NCI-H2196 (cell line): Measurements from ENCODE around the gene BBOX1.
A peak's percentile ranks its signal among the peaks of the same experiment; 100 is the strongest.
"Not testable (repeated sequence)": the region's sequence is repeated elsewhere in the genome, so short reads cannot be mapped to it uniquely, and the experiment has no call there.

Experiments used
- DNase-seq: peaks from one replicate; lab custom pipeline; 2025; ENCODE audit not compliant: unreplicated experiment; lab: John Stamatoyannopoulos, UW

The BBOX1 gene, protein sequence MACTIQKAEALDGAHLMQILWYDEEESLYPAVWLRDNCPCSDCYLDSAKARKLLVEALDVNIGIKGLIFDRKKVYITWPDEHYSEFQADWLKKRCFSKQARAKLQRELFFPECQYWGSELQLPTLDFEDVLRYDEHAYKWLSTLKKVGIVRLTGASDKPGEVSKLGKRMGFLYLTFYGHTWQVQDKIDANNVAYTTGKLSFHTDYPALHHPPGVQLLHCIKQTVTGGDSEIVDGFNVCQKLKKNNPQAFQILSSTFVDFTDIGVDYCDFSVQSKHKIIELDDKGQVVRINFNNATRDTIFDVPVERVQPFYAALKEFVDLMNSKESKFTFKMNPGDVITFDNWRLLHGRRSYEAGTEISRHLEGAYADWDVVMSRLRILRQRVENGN

GRCh38 chr11:27040302-27041115 is at the start of gene BBOX1:
Gene BBOX1, plus strand, starts transcription at chr11:27040815. Its CDS starts 14,616 bp downstream, at chr11:27055431.
- peak; percentile 27 for DNase-seq

DNA sequence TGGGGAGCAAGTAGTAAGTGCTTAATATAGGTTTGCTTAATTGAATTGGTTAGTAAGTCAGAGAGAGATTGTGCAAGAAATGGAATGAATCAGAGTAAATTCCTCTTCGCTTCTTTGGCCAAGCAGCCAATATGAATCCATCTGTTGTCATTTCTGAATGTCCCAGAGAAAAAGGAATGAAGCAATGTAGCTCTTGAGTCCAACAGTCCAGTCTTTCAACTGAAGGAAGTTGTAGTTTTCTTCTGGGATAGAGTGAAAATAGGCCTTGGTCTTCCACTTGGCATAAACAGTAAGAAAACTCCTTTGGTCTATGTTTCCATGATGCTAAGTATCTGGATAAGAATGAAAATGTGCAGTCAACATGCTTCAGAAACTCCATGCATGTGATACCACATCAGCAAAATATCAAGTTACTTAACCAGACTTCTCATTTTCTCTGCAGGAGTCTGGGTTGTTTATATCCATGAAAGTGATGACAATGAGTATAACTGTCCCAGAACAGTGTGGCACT is 48.5 kb upstream of the BBOX1 start:
- DNase-seq, result no peak

DNA sequence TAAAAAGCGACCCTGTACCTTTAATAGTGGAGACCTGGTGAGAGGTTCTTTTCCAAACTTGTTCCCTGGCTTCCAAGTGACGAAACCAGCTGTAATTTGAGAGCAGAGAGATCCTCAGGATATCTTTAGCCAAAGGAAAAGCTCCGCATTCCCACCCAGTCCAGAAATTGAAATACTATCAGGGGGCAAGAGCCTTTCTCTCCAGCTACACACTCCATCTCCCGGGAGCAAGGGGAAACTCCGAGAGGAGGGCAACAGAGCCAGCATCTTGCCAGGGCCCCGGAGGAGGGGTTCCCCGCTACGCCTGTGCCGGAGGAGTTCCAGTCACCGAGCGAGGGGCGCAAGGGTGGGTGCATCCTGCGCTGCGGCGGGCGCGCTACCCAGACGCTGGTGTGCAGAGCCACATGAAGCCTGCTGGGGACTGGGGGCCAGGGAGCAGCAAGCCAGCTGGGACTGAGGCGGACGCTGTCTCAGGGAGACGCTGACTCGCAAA is 46.6 kb upstream of the BBOX1 start, which contains the start of gene FIBIN:
TSS of gene FIBIN (plus strand) at position 148 of the 493 bp plus-strand sequence. CDS start 415 bp downstream, outside the sequence.
- no peak for DNase-seq

DNA sequence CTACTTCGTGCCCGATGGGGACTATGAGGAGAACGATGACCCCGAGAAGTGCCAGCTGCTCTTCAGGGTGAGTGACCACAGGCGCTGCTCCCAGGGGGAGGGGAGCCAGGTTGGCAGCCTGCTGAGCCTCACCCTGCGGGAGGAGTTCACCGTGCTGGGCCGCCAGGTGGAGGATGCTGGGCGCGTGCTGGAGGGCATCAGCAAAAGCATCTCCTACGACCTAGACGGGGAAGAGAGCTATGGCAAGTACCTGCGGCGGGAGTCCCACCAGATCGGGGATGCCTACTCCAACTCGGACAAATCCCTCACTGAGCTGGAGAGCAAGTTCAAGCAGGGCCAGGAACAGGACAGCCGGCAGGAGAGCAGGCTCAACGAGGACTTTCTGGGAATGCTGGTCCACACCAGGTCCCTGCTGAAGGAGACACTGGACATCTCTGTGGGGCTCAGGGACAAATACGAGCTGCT is 46.0 kb upstream of the BBOX1 start:
- DNase-seq, result no peak

DNA sequence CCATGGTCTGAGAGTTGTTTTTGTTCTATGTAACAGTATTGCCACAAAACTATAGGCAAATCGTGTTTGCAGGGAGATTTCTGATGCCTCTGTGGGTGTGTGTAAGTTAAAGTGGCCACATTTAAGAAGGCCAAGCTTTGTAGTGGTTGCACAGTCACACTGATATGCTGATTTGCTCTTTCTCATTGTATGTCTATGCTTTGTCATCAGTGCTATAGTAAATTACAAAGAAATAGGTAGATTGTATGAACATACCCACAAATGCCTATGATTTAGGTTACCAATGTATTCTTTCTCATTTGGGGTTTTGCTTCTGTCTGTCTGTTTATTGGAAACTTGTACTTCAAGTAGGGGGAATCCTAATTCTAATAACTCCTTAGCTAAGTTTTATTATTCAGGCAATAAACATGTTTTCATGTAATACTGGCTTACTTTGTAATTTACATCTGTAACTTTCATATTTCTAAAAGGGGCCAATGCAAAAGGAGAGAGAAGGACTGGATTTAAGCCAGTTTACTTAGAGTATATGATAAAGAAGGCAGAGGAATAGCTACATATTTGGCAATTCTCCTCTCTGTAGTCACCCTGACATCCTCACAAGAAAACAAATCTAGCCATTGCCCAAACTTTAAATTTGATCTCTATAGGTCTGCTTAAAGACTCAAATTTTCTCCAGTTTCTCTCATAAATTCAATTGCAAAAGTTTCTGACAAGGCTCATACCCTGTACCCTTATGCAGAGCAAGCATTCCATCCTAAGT is 44.7 kb upstream of the BBOX1 start:
- DNase-seq, result no peak

GRCh38 chr11:26997378-26997777 is 43.2 kb upstream of the BBOX1 start:
- no peak for DNase-seq

- DNase-seq, result not testable (repeated sequence)
Observed at GRCh38 chr11:27001136-27001730, 39.4 kb upstream of the BBOX1 start.

DNA sequence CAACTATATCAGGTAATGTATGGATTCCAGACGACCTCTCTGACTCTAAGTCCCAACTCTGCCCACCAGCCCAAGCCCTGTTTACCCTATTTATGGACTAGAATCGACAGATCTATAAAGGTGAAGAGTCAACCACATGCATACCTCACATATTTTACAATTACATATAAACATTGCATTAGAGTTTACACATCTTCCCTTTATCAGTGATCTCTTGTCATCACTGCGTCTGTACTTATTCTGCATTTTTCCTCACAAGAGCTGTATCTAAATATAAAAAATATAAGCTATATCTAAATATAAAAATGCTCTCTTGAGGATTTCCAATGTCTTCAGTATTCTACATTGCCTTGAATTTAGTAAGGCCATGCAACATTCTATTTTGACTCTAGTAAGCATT is 38.2 kb upstream of the BBOX1 start:
- no peak for DNase-seq

DNA sequence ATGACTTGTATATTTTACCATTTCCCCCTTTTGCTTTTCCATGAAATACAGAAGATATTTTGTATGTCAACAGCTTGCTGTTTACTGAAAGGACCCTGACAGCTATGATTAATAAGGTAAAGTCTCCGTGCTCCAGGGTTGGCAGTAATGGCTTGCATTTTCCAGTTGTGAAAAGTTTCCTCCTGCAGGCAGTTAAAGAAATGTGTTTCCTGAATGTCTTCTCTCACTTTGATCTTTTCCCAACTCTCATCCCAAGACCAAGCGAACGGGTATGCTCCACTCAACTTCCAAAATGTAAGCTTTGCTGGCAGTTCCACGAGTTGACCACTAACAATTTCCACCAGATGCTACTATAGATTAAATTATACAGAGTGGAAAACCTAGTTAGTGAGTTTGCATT is 37.8 kb upstream of the BBOX1 start:
- no peak for DNase-seq

DNA sequence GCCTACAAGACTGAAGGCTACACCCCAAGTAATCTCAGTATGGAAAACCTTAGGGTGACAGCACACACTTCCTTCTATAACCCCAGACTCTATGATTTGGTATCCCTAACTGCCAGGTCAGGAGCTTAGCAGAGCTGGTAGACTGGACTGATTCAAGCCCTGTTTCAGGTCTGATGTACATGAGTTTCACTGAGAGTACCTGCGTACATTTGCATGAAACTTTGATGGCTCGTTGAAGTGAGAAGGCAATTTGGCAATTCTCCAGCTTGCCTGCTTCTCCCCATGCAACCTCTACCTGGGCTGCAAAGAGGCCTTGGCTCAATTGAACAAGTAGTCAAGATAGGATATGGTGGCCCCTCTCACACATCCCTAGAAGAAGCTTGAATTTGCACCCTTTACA is 36.5 kb upstream of the BBOX1 start:
- no peak for DNase-seq

GRCh38 chr11:27008811-27009535 is 31.6 kb upstream of the BBOX1 start:
- DNase-seq, result no peak

GRCh38 chr11:27011560-27012233 is 28.9 kb upstream of the BBOX1 start:
- no peak for DNase-seq

GRCh38 chr11:27012234-27012921 is 28.2 kb upstream of the BBOX1 start:
- no peak for DNase-seq

GRCh38 chr11:27013781-27014361 is 26.7 kb upstream of the BBOX1 start:
- no peak for DNase-seq

DNA sequence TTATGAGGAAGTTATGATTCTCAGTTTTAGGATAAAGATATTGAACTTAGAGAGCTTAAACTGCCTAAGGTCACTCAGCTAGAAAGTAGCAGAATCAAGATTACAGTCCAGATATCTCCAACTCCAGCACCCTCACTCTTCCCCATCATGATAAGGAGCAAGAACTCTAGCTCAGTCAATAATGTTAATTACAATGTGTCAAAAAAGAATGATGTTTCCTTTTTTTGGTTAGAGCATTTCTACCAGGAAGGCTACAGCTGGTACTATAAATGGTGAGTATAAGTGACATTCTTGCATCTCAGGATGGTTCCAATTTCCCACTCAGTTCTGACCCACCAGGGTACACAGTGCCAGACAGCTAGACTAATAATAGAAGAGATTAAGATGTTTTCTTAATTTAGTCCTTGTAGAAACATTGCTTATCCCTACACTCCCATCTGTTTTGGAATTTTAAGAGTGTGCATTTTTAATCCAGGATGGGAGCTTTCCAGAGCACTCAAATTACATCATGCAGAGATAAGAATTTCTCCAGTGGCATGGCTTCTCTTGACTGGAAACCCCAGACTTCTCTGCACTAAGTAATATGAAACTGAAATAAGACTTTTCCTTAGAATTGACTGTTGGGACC is 21.6 kb upstream of the BBOX1 start:
- no peak for DNase-seq

DNA sequence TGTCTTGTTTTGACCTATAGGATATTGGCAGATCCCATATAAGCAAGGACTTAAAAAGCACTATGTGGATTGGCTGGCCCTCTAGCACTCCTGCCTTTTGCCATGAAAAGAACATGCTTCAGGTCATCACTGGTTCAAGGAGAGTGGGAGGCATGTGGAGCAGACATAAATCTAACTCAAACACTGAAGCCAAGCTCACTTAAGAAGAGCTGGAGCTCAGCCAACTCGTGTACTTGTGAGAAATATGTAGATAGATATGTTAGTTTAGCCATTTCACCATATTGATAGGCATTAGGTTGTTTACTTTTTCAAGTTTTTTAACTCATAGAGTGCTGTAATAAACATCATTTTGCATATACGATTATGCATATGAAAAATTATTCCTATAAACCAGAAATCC is 19.9 kb upstream of the BBOX1 start:
- no peak for DNase-seq

- DNase-seq, result no peak
Observed at GRCh38 chr11:27022659-27023251, 17.9 kb upstream of the BBOX1 start.
